NCI-H226 (cell line): ENCODE measurements around the gene ACTL7A.
A peak's percentile ranks its signal among the peaks of the same experiment; 100 is the strongest.
"Not testable (repeated sequence)": the region's sequence is repeated elsewhere in the genome, so short reads cannot be mapped to it uniquely, and the experiment has no call there.

Source experiments
- DNase-seq: peaks from one replicate; pipeline ENCODE4 v3.0.0-alpha.2; 2015

Gene ACTL7A

DNA sequence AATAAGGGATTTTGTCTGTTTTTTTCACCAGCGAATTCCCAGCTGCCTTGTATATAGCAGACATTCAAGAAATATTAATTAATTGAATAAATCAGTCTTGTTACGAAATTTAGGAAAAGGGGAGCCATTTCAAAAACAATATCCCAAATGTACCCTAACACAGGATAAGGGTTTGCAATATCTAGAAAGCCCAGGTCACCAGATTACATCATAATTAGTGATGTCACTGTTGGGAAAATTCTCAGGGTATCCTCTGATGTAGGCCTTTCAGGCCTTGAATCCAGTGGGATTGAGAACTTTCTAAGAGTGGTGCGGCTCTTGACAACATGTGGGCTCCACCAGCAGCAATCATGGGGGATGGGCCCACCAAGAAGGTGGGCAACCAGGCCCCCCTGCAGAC is at the start of gene ACTL7A:
Gene ACTL7A (plus strand): TSS at position 270 of the 400 bp plus-strand sequence. CDS start 57 bp downstream, at position 327.
- no peak for DNase-seq

DNA sequence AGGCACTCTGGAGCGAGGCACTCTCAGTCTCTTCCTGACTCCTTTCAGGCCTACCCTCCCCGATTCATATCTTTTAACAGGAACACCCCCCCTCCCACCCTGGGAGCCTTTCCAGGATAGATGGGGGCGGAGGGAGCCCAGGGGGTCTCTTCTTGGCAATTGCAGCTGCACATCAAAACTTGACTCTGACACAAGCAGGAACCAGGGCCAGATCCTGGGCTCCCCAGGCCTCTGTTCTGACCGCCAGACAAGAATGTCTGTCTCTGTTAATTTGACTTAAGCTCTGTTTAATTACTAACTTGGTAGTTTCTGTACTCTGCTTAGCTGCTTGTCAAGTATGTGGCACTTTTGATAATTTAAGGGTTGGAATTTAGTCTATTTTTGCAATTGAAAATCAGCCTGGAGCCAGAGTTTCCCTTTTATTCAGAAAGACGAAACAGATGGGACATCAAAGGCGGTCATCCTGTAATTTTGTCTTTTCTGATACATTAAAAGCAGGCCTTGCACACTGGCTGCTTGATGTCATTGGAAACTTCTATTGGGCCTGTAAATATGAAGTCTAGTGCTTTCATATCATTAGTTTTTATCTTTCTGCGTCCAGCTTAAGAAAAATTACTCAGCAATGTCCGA is 49.6 kb upstream of the ACTL7A start:
- DNase-seq: no peak

DNA sequence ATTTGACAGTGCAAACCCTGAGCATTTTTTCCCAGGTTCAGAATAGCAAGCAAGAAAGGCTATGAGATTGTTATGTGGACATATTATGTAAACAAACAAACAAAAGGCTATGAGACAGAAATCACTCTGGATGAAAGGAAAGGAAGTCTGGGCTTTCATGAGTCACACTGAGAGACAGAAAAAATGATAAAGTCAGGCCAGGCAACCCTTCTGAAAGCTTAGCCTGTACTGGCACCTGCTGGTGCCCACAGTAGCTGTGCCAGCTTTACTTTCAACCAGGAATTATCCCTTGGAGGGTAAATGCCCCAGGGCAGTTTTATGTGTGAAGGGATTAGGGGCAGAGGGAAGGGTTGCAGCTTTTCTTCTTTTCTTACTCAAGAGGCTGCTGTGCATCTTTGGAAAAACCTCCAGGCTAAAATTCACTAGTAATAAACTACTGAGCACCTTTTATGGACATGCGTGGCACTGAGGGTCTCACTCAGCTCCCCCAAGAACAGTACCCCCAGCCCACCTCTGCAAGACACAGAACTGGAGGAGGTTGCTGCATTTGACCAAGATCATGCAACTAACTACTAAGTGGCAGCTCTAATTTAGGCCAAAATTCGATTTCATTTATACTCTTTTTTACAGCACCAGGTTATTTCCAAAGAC is 48.0 kb upstream of the ACTL7A start:
- peak; percentile 62 for DNase-seq

- peak; percentile 14 for DNase-seq
Observed at GRCh38 chr9:108815156-108815555, 46.9 kb upstream of the ACTL7A start.

DNA sequence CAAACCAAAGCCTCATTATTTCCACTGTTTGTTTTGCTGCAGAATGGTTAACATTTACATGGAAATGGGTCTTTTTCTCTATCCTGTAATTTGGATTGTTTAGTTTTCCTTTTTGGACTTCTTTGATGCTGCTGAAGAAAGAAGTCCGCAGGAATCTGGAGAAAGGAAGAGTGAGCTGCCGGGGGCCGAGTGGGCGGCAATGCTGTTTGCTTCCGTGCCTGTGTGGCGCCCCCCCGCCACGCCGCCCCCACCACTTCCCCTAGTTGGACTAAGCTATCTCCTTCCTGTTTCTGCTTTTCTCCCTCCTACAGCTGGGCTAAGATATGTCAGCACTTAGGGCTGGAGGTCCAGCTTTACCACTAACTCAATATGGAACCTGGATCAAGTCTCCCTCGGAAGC is 46.0 kb upstream of the ACTL7A start:
- DNase-seq: no peak

GRCh38 chr9:108823829-108824228 is 38.2 kb upstream of the ACTL7A start:
- DNase-seq: no peak

DNA sequence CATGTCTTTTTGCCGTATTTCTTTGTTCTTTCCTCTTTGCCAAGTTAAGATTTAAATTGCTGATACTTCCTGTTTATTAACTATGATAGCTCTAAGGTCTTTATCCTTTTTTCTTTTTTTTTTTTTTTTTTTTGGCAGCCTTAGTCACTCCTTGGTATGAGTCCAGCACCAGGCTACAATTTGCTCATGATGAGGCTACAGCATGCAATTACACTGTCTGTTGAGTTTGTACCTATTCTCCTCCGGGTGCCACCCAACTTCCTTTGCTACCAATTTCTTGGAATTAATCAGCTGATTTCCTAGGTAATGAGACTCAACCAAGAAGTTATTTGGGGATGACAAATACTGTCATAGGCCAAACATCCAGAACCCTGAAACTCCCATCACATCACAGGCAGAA is 31.8 kb upstream of the ACTL7A start:
- DNase-seq: no peak

DNA sequence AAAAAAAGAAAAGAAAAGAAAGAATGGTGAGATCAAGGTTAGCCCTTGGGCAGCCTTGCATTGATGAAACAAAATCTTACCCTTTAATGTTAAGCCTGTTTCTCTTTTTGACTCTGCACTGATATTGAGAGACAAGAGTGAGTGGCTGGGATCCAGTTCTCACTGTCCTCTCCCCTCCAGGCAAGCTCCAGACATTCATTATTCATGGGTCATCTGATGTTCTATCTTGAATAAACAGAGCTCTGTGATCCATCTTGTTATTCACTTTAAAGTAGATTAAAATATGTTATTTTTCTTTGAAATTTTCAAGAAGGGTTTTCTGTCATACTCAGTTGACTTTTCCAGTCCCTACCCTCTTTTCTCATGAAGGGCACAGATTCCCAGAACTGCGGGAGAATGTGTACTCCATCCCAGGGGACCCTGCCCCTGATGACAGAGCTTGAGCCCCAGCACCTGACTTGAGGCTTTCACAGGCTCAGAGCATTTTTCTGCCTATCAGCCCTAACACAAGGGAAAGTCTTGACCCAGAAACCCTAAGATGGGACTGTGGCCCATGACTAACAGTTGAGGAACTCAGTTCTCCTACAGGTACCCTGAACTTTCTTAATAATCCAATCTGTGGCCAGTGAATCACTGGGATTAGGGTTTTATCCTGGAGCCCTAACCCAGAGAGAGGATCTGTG is 30.4 kb upstream of the ACTL7A start:
- peak; percentile 73 for DNase-seq

DNA sequence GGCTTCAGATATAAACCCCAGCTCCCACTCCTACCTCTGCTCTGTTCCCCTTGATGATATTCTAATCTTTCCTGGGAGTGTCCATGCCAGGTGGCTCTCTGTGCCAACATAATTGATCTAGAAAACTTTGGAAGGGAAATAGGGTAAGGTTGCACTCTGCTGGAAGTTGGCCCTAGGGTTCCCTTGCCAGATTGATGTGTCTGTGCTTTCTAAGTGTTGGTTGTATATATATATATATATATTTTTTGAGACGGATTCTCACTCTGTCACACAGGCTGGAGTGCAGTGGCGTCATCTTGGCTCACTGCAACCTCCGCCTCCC is 29.9 kb upstream of the ACTL7A start:
- DNase-seq: no peak

DNA sequence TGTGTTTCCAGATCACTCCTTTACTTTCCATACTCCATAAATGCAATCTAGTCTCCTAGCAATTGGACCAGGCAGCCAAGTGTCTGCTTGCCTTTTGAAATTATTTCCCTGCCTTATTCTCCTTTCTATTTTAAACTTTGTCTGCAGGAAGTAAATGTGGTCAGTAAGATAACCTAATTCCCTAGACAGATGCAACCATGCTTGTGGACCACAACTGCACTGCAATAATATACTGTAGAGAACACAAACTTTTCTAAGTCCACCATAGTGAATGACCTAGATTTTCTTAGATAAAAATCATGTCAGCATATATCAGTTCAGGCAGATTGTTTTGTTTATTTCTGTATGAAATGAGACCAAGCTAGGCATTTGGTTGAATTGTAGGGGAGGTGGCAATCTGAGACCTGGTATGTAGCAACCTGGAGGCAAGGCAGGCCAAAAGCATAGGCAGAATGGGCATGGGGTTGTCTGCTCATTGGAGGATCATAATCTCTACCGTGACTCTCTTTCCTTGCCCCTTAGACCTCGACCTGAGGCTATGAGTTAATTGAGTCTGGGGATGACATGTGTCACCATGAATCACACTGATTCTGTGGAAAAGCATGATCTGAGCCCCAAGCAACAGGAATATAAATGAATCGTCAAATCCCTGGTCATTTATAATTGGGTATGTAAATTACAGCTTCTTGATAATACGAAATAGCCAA is 27.0 kb upstream of the ACTL7A start:
- peak; percentile 13 for DNase-seq

GRCh38 chr9:108835831-108836230 is 26.2 kb upstream of the ACTL7A start:
- DNase-seq: no peak

DNA sequence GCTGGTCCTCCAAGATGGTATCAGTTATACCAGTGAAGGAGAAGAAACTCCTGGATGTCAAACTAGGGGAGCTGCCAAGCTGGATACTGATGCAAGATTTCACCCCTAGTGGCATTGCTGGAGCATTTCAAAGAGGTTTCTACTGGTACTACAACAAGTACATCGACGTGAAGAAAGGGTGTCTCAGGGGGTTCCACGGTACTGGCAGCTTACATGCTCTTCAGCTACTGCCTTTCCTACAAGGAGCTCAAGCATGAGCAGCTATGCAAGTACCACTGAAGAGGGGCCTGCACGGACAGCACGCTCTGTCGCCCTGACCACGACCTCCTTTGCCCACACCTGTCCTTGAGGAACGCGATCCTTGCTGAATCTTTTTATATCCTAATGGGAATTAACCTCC is 25.7 kb upstream of the ACTL7A start:
- no peak for DNase-seq

DNA sequence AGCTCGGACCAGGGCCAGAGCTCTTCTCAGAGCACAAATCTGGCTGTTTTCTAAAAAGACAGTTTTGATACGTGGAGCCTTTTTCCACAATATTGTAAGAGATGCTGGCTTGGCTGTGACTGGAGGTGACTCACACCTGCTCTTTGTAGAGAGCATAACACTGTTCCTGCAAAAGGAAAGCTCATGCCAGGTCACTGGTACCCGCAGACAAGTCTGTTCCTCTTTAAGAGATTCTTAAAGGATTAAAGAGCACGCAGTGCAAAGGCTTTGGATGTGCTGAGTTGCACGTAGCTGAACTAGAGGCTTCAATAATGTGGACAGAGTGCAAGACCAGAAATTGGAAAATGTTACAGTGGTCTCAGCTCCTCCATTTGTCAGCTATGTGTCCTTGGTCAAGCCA is 25.3 kb upstream of the ACTL7A start:
- no peak for DNase-seq

- peak; percentile 59 for DNase-seq
Observed at GRCh38 chr9:108837530-108837929, 24.5 kb upstream of the ACTL7A start.

DNA sequence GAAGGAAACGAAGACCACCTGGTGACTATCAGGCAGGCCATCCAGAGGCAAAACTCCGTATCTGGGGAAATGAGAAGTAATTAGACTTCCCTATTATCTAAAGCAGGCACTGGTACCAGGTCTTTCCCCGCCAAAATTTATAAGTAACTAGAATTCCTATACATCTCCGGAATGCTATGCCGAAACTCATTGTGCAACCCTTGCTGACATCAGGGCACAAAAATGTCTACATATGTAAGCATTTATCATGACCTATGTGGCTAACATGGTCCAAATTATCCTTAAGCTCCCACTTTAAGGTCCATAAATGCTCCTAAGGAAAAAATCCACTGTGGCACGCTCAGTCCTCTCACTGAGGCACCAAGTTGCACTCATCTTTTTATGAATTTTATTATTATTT is 24.0 kb upstream of the ACTL7A start:
- peak; percentile 71 for DNase-seq

- not testable (repeated sequence) for DNase-seq
Observed at GRCh38 chr9:108839561-108839960, 22.5 kb upstream of the ACTL7A start.

DNA sequence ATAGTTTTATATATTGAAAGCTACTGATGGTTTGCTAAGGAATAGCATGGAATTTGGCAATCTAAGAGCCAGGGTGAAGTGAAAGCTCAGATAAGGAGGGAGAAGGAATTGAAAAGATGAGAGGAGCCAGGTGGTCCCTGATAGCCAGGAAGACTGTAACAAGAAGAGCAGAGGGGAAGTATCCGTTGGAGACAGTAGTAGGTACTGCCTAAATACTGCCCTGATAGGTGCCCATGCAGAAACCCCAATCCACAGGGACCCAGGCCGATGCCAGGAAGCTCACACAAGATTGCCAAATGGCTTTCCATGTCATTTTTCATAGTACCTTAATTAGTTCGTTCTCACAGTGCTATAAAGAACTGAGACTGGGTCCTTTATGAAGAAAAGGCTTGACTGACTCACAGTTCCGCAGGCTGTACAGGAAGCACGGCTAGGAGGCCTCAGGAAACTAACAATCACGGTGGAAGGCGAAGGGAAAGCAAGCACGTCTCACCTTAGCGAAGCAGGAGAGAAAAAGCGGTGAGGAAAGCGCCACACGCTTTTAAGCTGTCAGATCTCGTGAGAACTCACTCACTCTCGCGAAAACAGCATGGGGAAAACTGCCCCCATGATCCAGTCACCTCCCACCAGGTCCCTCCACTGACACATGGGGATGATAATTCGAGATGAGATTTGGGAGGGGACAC is 19.3 kb upstream of the ACTL7A start:
- DNase-seq: no peak

- no peak for DNase-seq
Observed at GRCh38 chr9:108844391-108844790, 17.7 kb upstream of the ACTL7A start.

DNA sequence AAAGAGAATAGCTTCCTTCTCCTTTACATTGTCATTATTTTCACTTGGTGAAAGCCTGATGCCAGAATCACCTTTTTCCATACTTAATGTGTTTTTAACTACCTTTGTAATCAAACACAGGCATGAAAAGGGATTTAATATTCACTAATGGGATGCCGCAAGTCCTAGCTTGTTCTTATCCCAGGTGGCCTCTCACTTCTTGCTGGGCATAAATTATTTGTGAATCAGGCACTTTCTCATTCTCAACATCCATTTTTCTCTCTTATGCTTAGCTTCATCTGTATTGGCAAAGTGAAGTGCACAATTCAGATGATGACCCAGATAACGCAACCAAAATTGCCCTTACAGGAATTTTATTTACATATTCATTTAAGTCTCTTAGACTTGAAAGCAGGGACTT is 17.2 kb upstream of the ACTL7A start:
- DNase-seq: no peak

- DNase-seq: no peak
Observed at GRCh38 chr9:108845507-108845906, 16.6 kb upstream of the ACTL7A start.

GRCh38 chr9:108845947-108846346 is 16.1 kb upstream of the ACTL7A start:
- no peak for DNase-seq

- not testable (repeated sequence) for DNase-seq
Observed at GRCh38 chr9:108848296-108848695, 13.8 kb upstream of the ACTL7A start.

- no peak for DNase-seq
Observed at GRCh38 chr9:108850293-108850897, 11.7 kb upstream of the ACTL7A start.
